PFSK-1 (cell line): ENCODE data around the gene SMIM24.

Experiments
- POLR2AphosphoS5 ChIP-seq: IDR thresholded peaks from 2 replicates; pipeline ENCODE4 v1.6.1; 2012; ENCODE audit warnings: low read depth, mild to moderate bottlenecking, control low read depth, low read length, moderate library complexity
- SIN3A ChIP-seq: IDR thresholded peaks from 2 replicates; pipeline ENCODE4 v1.6.1; 2012; ENCODE audit warnings: mild to moderate bottlenecking, low read length, moderate library complexity, borderline replicate concordance; ENCODE audit not compliant: insufficient read depth
- TAF1 ChIP-seq: IDR thresholded peaks from 2 replicates; pipeline ENCODE4 v1.6.1; 2012; ENCODE audit warnings: low read length, control low read depth, borderline replicate concordance; ENCODE audit not compliant: insufficient read depth
- TF ChIP-seq, protein P1 (sequence below), 2 experiments: IDR thresholded peaks; 2 replicates each; pipeline versions ENCODE4 v1.6.1 to v1.8.0; 2011 to 2012; ENCODE audit warnings: low read depth in 2 of 2, low read length in 2 of 2, control low read depth in 1 of 2, inconsistent platforms in 1 of 2, mild to moderate bottlenecking in 1 of 2, moderate library complexity in 1 of 2; ENCODE audit not compliant: insufficient read depth in 1 of 2

- TF ChIP-seq, protein P1, sequence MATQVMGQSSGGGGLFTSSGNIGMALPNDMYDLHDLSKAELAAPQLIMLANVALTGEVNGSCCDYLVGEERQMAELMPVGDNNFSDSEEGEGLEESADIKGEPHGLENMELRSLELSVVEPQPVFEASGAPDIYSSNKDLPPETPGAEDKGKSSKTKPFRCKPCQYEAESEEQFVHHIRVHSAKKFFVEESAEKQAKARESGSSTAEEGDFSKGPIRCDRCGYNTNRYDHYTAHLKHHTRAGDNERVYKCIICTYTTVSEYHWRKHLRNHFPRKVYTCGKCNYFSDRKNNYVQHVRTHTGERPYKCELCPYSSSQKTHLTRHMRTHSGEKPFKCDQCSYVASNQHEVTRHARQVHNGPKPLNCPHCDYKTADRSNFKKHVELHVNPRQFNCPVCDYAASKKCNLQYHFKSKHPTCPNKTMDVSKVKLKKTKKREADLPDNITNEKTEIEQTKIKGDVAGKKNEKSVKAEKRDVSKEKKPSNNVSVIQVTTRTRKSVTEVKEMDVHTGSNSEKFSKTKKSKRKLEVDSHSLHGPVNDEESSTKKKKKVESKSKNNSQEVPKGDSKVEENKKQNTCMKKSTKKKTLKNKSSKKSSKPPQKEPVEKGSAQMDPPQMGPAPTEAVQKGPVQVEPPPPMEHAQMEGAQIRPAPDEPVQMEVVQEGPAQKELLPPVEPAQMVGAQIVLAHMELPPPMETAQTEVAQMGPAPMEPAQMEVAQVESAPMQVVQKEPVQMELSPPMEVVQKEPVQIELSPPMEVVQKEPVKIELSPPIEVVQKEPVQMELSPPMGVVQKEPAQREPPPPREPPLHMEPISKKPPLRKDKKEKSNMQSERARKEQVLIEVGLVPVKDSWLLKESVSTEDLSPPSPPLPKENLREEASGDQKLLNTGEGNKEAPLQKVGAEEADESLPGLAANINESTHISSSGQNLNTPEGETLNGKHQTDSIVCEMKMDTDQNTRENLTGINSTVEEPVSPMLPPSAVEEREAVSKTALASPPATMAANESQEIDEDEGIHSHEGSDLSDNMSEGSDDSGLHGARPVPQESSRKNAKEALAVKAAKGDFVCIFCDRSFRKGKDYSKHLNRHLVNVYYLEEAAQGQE (IDR thresholded peaks at IDR 0.05; ENCODE audit: insufficient read depth in 1 of 2, low read depth in 2 of 2, low read length in 2 of 2), result no peak
- TF ChIP-seq TAF1, result no peak
- TF ChIP-seq POLR2AphosphoS5, result no peak
- TF ChIP-seq SIN3A, result no peak
These were observed 40.1 kb upstream of the SMIM24 start for GRCh38 chr19:3520166-3521103.
